ENCODE data around the gene EBF3.
"Not testable (repeated sequence)": the region's sequence is repeated elsewhere in the genome, so short reads cannot be mapped to it uniquely, and the experiment has no call there.

EBF3 gene

GRCh38 chr10:129926066-129927055 is 37.7 kb downstream of the EBF3 start:
- DNase-seq (ENCODE audit: low spot score), result no peak

- DNase-seq (ENCODE audit: low spot score), result no peak
These were observed 39.5 kb downstream of the EBF3 start for GRCh38 chr10:129924375-129925085.

- no peak for DNase-seq (ENCODE audit: low spot score)
These were observed 41.4 kb downstream of the EBF3 start for GRCh38 chr10:129922598-129923123.

- DNase-seq (ENCODE audit: low spot score), result no peak
These were observed 42.1 kb downstream of the EBF3 start for GRCh38 chr10:129921801-129922597.

DNA sequence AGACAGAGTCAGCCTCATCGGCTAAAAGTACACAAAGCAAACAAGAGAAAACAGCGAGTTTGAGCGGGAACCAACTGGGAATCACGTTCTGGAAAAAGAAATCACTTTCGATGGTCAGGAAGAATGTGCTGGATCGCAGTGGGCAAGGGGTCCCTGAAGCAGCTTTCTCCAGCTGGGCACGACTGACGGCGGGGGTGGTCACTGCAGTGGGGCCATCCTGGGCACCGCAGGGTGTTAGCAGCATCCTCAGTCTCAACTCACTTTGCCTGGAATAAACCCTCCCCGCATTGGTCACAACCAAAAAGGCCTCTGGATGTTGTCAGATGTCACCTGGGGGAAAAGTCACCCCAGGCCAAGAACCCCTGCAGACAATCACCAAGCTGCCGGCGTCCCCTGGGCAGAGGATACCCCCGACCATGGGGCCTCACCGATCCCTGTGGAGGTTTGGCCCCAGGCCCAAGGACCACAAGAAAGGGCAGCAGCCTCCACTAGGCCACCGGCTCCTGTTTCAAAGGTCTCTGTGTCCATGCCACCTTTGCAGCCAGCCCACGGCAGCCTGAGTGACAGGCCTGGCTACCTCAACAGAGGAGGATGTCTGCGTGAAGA is 42.9 kb downstream of the EBF3 start:
- DNase-seq (ENCODE audit: low spot score), result no peak

- not testable (repeated sequence) for DNase-seq (ENCODE audit: low spot score)
These were observed 43.9 kb downstream of the EBF3 start for GRCh38 chr10:129920187-129920586.

DNA sequence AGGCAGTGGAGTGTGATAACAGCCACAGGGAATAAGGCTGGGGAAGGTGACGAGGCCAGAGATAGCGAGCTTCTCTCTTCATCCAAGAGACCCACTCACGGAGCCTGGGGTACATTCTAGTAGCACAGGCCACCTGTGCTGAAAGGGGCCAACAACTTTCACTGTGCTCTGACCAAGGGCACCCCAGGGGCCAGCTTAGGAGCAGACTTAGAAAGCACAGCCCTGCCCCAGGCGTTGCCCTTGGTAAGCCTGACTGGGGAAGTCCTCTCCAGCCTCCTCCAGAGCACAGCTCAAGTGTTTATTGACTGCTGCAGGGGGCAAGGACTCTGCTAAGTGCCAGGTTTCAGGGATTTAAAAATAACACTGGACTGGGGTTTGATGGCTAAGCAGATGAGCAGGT is 44.7 kb downstream of the EBF3 start:
- no peak for DNase-seq (ENCODE audit: low spot score)

DNA sequence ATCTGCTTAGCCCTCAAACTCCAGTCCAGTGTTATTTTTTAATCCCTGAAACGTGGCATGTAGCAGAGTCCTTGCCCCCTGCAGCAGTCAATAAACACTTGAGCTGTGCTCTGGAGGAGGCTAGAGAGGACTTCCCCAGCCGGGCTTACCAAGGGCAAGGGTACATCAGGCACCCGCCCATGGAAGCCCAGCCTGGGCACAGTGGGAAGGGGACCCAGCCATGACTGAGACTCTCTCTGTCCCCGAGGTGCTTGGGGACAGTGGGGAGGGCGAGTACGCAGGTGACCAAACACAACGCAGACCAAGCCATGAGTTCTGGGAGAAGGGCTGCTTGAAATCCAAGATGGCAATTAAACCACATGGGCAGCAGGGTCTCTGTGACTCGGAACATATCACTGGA is 45.2 kb downstream of the EBF3 start:
- no peak for DNase-seq (ENCODE audit: low spot score)

- DNase-seq (ENCODE audit: low spot score), result no peak
These were observed 45.7 kb downstream of the EBF3 start for GRCh38 chr10:129918401-129918800.

DNA sequence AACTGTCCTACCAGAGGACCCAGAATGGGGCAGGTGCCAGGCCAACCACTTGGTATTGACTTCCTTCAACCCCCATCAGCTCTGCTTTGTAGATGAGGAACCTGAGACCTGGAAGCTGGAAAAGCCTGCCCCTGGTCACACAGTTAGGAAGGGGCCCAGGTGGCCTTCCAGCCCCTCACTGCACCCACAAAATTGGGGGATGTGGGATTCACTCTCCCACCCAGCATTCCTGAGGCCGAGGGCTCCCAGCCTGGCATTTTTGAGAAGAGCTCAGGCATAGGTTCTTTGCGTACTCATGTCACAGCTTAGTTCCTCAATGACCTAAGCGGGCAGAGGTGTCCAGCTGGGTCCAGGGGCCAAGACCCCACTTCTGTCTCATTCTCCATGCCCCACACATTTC is 46.1 kb downstream of the EBF3 start:
- no peak for DNase-seq (ENCODE audit: low spot score)

GRCh38 chr10:129916506-129916995 is 47.5 kb downstream of the EBF3 start:
- DNase-seq (ENCODE audit: low spot score), result no peak

DNA sequence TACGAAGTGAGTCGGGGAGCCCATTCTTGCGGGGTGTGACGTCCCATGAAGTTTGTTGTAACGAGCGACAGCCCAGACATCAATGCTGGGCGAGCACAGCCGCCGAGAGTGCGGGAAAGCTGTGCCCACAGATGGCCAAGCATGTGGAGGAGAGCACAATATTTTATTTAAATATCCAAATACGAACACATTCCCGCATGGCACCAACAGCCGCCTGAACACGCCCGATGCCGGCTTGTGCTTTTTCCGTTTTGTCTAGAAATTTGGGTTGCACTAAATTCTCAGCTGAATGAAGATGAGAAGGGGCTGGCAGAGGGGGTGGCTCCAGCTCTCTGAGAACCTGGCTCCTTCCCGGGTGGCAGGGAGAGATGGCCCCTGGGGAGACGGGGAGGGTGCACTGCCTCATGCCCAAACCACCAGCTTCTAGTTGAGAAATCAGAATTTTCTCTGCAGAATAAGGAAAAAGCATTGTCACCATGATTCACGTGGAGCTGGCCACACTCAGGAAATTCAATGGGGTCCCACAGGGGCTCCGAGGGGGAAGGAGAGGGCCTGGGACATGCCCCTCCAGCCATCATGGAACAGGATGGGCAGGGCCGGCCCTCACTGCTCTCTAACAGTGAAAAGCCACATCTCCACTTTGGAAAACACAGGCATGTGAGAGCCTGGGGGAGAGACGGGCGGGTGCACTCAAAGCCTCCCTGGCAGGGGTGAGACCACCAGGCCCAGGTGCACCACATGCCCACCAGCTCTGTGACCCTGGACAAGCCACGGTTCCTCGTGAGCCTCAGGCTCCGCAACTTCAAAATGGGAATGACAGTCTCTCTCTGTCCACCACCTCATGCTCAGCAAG is 48.3 kb downstream of the EBF3 start:
- DNase-seq (ENCODE audit: low spot score), result no peak

DNA sequence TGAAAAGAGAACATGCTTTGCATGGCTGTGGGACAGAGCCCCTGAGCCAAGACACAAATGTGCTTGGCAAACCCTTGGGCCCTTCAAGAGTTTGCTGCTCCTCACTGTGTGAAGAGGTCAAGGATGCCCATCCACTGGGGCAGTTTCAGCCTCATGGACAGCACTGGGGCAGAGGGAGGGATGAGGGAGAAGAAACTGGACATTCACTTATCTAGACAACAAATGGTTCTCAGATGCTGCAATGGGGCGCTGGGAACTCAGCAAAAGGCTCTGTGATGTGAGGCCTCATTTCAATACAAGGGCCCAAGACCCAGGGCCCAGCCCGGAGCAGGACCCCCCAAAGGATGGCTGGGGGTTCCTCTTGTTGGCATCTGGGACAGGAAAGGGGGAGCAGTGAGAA is 49.1 kb downstream of the EBF3 start:
- DNase-seq (ENCODE audit: low spot score), result no peak

GRCh38 chr10:129914153-129914855 is 49.8 kb downstream of the EBF3 start:
- DNase-seq (ENCODE audit: low spot score), result no peak

- no peak for DNase-seq (ENCODE audit: low spot score)
These were observed 50.9 kb downstream of the EBF3 start for GRCh38 chr10:129912986-129913695.

- DNase-seq (ENCODE audit: low spot score), result no peak
These were observed 51.7 kb downstream of the EBF3 start for GRCh38 chr10:129912166-129912917.

GRCh38 chr10:129911451-129912165 is 52.5 kb downstream of the EBF3 start:
- no peak for DNase-seq (ENCODE audit: low spot score)

DNA sequence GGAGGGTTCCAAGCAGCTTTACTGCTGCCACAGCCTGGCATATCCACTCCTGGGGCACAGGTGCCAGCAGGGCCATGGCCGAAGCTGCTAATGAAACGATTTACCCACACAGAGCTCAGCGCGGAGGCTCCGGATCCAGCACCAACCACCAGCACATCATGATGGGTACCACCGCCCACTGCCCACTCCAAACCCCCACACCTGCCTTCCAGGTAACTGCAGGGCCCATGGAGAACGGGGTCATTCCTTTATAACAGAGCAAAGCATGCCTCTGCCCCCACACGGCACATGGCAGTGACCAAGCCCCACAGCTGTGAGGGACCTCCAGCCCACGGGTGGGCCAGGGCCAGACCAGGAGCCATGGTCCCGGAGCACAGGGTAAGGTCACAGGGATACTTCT is 53.2 kb downstream of the EBF3 start:
- no peak for DNase-seq (ENCODE audit: low spot score)
